ENCODE measurements around the gene MISP.
"Not testable (repeated sequence)": the region's sequence is repeated elsewhere in the genome, so short reads cannot be mapped to it uniquely, and the experiment has no call there.

Gene MISP

DNA sequence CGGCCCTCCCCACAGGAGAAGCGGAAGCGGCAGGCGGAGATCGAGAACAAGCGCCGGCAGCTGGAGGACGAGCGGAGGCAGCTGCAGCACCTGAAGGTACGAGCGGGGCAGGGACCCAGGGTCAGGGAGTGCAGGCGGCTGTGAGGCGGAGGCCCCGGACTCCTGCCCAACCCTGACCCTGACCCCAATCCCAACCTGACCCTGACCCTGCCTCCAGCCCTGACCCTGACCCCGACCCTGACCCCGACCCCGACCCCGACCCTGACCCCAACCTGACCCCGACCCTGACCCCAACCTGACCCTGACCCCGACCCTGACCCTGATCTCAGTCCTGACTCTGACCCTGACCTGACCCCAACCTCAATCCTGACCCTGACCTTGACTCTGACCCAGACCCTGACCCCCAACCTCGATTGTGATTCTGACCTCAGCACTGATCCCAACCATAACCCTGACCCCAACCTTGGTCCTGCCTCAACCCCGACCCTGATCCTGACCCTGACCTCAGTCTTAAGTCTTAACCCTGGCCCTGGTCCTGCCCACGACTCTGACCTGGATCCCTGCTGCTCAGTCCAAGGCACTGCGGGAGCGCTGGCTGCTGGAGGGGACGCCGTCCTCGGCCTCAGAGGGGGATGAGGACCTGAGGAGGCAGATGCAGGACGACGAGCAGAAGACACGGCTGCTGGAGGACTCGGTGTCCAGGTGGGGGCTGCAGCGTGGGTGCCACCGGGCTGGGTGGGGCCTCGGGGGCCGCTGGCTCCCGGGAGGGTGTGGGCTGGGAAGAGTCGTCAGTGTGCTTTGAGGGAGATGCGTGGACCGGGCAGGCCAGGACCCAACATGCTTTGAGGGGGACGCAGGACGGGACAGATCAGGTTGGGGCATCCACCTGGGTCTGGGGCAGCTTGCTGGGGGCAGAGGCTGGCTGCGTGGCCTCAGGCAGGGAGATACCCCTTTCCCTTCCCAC is 23.6 kb upstream of the MISP start:
- DNase-seq (ENCODE audit: low spot score) = no peak
- TF ChIP-seq, protein P1, sequence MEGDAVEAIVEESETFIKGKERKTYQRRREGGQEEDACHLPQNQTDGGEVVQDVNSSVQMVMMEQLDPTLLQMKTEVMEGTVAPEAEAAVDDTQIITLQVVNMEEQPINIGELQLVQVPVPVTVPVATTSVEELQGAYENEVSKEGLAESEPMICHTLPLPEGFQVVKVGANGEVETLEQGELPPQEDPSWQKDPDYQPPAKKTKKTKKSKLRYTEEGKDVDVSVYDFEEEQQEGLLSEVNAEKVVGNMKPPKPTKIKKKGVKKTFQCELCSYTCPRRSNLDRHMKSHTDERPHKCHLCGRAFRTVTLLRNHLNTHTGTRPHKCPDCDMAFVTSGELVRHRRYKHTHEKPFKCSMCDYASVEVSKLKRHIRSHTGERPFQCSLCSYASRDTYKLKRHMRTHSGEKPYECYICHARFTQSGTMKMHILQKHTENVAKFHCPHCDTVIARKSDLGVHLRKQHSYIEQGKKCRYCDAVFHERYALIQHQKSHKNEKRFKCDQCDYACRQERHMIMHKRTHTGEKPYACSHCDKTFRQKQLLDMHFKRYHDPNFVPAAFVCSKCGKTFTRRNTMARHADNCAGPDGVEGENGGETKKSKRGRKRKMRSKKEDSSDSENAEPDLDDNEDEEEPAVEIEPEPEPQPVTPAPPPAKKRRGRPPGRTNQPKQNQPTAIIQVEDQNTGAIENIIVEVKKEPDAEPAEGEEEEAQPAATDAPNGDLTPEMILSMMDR (IDR thresholded peaks at IDR 0.05; ENCODE audit: extremely low read depth, missing control alignments) = no peak

DNA sequence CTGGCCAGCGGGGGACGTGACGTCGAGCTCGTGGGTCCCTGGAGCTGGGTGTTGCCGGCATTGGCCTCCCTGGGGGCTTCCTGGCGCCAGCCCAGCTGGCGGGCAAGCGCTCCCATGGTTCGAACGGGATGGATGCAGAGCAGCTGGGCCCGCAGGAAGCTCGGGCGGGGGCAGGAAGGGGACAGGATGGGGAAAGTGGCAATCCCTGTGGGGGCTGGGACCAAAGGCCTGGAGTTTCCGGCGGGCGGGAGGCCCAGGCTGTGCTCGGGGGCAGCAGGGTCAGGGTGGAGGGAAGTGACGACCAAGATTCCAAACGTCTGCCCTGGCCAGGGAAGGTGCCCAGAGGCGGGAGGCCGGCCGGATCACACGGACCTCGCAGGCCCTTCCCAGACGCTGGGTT is 22.9 kb upstream of the MISP start:
- DNase-seq (ENCODE audit: low spot score) = no peak
- TF ChIP-seq, protein P1 (IDR thresholded peaks at IDR 0.05; ENCODE audit: extremely low read depth, missing control alignments) = no peak

DNA sequence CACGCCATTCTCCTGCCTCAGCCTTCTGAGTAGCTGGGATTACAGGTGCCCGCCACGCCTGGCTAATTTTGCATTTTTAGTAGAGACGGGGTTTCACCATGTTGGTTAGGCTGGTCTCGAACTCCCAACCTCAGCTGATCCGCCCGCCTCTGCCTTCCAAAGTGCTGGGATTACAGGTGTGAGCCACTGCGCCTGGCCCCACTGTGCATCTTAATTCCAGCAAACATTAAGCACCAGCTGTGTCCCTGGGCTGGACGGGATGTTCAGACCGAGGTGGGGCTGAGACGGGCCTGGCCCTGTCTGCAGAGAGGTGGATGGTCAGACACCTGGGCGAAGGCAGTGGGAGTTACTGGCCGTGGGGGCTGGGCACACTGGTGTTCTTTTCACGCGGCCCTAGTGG is 21.3 kb upstream of the MISP start:
- DNase-seq (ENCODE audit: low spot score) = not testable (repeated sequence)

DNA sequence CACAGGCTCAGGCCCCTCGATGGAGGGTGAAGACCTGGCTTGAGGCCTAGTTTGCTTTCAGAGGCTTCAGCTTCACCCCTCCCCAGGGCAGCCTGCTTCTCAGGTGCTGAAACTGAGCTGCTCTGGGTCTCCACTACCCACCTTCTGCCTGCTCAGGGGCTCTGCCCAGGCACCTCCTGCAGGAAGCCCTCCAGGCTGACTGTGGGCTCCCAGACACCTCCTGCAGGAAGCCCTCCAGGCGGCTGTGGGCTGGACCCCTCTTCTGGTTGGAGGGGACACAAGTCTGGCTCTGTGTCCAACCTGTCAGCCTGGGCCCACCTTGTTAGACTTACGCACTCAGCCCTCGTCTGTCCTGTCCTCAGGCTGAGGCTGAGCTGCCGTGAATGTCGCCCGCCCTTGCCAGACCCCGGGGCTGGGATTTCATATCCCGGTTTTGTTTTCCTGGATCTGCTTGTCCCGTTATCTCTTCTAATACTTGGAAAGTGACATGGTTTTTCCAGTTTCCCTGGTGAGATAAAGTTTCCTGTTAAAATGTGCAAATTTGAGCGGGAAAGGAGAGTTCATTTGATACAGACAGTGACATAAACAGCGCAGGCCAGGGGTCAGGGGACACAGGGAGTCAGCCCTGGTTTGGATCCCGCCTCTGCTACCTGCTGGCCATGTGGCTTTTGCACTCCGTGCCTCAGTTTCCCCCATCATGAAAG is 20.8 kb upstream of the MISP start:
- TF ChIP-seq, protein P1 (IDR thresholded peaks at IDR 0.05; ENCODE audit: extremely low read depth, missing control alignments) = no peak
- no peak for DNase-seq (ENCODE audit: low spot score)

DNA sequence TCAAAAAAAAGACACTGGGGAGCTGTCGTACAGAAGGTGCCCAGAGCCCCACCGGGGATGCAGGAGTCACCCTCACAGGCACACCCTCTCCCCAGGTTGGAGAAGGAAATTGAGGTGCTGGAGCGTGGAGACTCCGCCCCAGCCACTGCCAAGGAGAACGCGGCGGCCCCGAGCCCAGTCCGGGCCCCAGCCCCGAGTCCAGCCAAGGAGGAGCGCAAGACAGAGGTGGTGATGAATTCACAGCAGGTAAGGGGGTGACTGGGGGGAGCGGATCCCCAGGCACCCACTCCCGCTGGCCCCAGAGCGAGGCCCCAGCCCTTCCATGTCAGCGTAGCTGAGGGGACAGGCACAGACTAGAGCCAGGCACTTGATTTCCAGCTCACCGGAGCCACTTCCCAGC is 19.9 kb upstream of the MISP start:
- TF ChIP-seq, protein P1 (IDR thresholded peaks at IDR 0.05; ENCODE audit: extremely low read depth, missing control alignments) = no peak
- DNase-seq (ENCODE audit: low spot score) = no peak

DNA sequence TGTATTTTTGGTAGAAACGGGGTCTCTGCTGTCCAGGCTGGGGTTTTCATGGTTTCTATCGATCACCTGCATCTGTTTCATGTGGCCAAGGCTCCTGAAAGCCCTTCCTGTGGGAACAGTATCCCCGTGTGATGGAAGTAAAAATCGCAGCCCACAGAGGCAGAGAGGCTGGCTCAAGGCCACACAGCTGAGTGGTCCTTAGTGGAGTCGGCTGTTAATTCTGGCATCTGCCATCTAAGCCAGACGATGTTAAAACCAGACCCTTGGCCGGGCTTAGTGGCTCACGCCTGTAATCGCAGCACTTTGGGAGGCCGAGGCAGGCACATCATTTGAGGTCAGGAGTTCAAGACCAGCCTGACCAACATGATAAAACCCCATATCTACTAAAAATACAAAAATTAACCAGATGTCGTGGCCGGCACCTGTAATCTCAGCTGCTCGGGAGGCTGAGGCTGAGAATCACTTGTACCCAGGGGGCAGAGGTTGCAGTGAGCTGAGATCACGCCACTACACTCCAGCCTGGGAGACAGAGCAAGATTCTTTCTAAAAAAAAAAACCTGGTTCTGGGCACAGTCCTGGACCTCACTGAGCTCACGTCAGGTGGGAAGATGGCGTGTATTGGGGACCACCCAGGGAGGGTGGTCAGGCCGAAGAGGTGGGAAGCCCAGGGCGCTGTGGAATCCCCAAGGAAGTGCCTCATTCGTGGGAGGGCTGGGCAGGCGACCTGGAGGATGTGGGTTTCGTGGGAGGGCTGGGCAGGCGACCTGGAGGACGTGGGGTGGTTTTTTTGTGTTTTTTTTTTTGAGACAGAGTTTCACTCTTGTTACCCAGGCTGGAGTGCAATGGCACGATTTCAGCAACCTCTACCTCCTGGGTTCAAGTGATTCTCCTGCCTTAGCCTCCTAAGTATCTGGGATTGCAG is 18.5 kb upstream of the MISP start:
- TF ChIP-seq, protein P1 (IDR thresholded peaks at IDR 0.05; ENCODE audit: extremely low read depth, missing control alignments) = no peak
- DNase-seq (ENCODE audit: low spot score) = no peak

DNA sequence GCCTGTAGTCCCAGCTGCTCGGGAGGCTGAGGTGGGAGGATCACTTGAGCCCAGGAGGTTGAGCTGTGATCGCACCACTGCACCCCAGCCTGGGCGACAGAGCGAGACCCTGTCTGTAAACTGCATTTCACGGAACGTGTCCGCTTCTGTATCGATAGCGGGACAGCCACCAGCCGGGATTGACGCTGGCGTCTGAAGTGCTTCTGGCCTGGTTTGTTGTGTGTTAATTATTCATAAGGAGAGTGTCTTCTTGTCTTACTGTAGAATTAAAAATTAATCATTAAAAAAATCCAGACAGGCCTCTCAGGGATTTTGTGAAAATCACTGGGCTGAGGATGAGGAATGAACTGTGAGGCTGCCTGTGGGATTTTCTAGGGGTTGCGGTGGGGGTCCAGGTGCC is 16.2 kb upstream of the MISP start:
- TF ChIP-seq, protein P1 (IDR thresholded peaks at IDR 0.05; ENCODE audit: extremely low read depth, missing control alignments) = no peak
- no peak for DNase-seq (ENCODE audit: low spot score)

All from GM20000 (cell line).